ENCODE data around the gene CLASP1.
A peak's percentile ranks its signal among the peaks of the same experiment; 100 is the strongest.
"Not testable (repeated sequence)": the region's sequence is repeated elsewhere in the genome, so short reads cannot be mapped to it uniquely, and the experiment has no call there.

Gene CLASP1

DNA sequence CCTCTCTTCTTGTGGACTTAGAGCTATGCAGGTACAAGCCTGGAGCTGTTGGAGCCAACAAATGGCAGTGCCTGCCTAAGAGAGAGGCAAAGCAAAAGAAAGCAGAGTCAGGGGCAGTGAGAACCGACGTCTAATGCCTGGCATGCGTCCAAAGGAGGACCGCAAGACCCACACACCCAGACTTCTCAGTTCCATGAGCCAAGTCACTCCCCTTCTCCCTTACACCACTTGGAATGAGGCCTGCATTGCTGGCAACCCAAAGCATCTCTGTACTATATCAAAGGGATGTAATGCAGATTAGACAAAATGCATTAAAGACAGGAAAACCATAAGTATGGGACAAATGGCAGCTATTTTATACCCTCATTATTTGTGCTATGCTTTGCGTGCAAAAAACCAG lies 168.4 kb downstream of the CLASP1 start:
- no peak overlapping the region for H3K4me3 ChIP-seq (ENCODE audit: control insufficient read depth, low read depth, low read length)
- peak; percentile 92 for DNase-seq (ENCODE audit: low read depth)
- no peak for TF ChIP-seq CTCF (conservative IDR thresholded peaks at IDR 0.05; ENCODE audit: control insufficient read depth, insufficient read depth, low read depth, low read length)

DNA sequence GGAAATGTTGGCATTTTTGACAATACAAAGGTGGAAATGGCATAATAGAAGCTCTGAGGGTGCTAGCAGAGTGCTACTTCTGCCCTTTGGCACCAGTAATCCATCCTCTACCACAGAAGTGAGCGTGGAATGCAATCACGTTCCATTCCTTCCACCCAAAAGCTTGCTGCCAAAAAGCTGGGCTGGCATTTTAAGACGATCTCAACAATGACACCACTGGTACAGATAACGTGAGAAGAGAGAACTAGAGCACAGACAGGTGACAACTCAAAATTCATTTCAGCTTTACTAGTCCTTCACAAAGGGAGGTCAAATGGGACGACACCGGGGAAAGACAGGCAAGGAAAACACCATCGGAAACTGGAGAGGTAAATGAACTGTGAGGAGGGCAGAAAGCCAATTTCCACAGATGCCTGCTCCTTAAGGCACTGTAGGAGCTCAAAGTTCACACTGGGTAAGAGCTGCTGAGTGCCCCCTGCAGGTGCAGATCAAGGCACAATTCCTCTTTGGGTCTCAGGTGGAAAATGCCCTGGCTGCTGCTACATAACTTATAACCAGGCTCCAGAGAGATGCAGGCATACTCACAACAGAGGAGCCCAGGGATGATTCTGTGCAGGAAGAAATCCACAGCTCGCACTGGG lies 169.3 kb downstream of the CLASP1 start:
- peak; percentile 36 for DNase-seq (ENCODE audit: low read depth)
- no peak for TF ChIP-seq CTCF (conservative IDR thresholded peaks at IDR 0.05; ENCODE audit: control insufficient read depth, insufficient read depth, low read depth, low read length)
- H3K4me3 ChIP-seq (ENCODE audit: control insufficient read depth, low read depth, low read length): no peak overlapping the region

- no peak overlapping the region for H3K4me3 ChIP-seq (ENCODE audit: control insufficient read depth, low read depth, low read length)
- no peak for TF ChIP-seq CTCF (conservative IDR thresholded peaks at IDR 0.05; ENCODE audit: control insufficient read depth, insufficient read depth, low read depth, low read length)
- DNase-seq (ENCODE audit: low read depth): no peak
Observed at GRCh38 chr2:121478996-121479745, 170.1 kb downstream of the CLASP1 start.

DNA sequence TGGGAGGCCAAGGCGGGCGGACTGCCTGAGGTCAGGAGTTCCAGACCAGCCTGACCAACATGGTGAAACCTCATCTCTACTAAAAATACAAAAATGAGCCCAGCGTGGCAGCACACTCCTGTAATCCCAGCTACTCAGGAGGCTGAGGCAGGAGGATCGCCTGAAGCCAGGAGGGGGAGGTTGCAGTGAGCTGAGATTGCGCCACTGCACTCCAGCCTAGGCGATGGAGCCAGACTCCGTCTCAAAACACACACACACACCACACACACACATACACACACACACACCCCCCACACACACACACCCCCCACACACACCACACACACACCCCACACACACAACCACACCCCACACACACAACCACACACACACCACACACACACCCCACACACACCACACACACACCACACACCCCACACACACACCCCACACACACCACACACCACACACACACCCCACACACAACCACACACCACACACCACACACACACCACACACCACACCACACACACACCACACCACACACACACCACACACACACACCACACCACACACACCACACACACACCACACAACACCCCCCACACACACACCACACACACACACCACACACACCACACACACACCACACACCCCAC lies 170.8 kb downstream of the CLASP1 start:
- not testable (repeated sequence) for DNase-seq (ENCODE audit: low read depth); H3K4me3 ChIP-seq (ENCODE audit: control insufficient read depth, low read depth, low read length)

GRCh38 chr2:121476684-121477083 lies 172.6 kb downstream of the CLASP1 start:
- no peak overlapping the region for H3K4me3 ChIP-seq (ENCODE audit: control insufficient read depth, low read depth, low read length)
- no peak for TF ChIP-seq CTCF (conservative IDR thresholded peaks at IDR 0.05; ENCODE audit: control insufficient read depth, insufficient read depth, low read depth, low read length)
- DNase-seq (ENCODE audit: low read depth): no peak

- H3K4me3 ChIP-seq (ENCODE audit: control insufficient read depth, low read depth, low read length): no peak overlapping the region
- no peak for TF ChIP-seq CTCF (conservative IDR thresholded peaks at IDR 0.05; ENCODE audit: control insufficient read depth, insufficient read depth, low read depth, low read length)
- no peak for DNase-seq (ENCODE audit: low read depth)
Observed at GRCh38 chr2:121475811-121476571, 173.3 kb downstream of the CLASP1 start.

Data from fibroblast of mammary gland (primary cell).